NCI-H524 (cell line): ENCODE data around the gene C3.

Source experiments
- DNase-seq, 2 experiments: peaks; one replicate each; lab custom pipeline; 2025; lab: John Stamatoyannopoulos, UW

The C3 gene

GRCh38 chr19:6730941-6731670, 10.7 kb upstream of the C3 start:
- no peak for DNase-seq

DNA sequence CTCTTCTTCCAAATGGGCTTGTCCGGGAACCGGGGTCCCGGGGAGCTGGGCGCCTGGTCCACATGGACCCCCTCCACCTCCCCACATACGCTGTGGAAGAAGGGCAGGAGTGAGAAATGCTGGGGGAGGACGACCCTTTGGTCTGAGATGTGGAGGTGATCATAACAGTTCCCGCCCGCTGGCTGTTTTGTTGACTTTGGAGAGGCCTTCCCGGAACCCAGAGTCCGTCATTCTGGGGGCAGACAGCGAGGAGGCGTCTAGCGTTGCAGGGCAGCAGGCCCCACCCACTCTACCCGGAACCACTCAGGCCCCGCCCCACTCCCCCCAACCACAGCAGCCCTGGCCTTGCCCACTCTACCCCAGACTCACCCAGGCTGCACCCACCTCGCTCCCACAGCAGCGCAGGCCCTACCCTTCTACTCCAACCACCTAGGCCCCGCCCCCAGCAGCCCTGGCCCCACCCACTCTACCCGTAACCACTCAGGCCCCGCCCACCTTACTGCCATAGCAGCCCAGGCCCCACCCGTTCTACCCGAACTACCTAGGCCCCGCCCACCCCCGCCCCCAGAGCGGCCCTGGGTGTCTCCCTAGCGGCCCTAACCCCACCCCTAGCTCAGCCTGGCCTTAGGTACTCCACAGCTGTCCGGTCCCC, 9.8 kb upstream of the C3 start:
- DNase-seq = no peak

- no peak for DNase-seq
Measured at GRCh38 chr19:6729573-6730152, 9.2 kb upstream of the C3 start.

DNA sequence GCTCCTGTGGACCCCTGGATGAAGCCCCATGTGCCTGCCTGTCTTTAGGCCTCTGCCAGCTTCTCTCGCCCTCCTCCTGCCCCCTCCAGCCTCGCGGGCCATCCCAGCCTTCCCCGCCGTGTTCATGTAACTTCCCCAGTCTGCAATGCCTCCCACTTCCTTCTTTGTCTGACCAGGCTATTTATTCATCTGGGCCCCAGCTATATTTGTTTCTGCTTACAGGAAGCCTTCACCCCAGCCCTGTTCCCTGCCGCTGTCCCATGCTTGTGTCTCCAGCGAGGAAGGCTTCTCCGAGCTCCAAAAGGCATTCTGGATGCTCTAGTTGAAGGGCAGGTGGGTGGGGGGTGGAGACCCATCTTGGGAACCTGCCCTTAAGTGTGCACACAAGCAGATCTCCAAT, 7.9 kb upstream of the C3 start:
- no peak for DNase-seq

DNA sequence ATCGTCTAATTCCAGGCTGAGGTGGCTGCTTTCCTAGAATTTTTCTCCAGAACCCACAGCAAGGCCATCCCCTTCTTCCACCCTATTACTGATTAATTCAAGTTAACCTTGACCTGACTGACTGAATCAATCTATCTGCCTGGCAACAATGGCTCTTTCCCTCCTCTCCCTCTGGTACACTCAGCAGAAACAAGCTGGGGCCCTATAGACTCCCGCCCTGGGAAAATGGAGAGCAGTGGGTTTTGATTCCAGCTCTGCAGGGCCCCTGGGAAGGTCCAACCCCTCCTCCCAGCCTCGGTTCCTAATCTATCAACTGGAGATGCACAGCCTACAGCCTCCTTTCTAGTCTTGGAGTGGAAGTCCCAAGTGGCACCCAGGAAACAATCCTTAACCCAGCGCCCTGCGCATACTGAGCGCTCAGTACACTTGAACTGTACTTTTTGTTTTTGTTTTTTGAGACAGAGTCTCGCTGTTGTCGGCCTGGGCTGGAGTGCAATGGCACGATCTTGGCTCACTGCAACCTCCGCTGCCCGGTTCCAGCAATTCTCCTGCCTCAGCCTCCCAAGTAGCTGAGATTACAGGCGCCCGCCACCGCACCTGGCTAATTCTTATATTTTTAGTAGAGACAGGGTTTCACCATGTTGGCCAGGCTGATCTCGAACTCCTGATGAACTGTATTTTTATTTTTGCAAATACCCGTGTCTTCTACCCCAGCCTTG, 5.2 kb upstream of the C3 start:
- no peak for DNase-seq

GRCh38 chr19:6724631-6725492, 4.4 kb upstream of the C3 start:
- no peak for DNase-seq

DNA sequence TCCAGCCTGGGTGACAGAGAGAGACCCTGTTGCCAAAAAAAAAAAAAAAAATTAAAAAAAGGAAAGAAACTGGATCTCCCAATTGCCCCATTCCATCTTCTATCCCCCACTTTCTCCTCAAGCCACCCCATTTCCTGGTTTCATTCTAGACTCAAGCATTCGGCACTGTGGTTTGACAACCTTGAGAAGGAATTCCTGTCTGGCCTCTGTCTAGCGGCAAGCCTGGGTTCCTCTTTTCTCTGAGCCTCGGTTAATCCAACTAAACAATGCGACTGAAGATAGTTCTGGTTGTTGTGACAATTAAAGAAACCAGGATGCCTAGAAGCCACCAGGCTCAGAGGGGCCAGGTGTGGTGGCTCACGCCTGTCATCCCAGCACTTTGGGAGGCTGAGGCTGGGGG, 3.3 kb upstream of the C3 start:
- DNase-seq = no peak

DNA sequence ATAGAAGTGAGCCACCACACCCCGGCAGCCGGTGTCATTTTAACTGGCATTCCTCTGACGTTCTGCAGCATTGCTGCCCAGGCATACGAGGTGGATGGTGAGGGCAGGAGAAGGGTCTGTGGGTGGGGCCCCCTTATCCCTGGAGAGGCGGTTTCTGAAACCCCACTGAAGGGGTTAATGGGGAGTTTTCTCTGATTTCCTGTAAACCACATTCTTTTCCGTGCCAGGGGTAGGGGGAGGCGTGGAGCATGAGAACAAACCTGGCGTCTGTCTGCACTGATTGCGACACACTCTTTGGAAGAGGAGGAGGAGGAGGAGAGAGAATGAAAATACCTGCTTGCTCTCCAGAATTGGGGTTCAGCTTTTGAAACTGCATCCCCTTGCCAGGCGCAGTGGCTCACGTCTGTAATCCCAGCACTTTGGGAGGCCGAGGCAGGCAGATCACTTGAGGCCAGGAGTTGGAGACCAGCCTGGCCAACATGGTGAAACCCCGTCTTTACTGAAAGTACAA, 2.7 kb upstream of the C3 start:
- no peak for DNase-seq

DNA sequence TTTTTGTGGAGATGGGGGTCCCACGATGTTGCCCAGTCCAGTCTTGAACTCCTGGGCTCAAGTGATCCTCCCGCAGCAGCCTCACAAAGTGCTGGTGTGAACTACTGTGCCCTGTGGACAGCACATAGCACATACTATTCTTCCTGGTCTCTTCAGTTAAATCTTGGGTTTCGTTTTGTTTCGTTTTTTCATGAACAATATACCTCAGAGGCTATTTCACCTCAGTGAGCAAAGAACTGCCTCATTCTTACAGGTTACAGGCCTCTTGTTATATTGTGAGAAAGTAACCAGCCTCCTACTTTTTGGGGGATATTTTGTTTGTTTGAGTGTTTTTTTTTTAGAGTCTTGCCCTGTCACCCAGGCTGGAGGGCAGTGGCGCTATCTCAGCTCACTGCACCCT, 1.3 kb upstream of the C3 start:
- no peak for DNase-seq

DNA sequence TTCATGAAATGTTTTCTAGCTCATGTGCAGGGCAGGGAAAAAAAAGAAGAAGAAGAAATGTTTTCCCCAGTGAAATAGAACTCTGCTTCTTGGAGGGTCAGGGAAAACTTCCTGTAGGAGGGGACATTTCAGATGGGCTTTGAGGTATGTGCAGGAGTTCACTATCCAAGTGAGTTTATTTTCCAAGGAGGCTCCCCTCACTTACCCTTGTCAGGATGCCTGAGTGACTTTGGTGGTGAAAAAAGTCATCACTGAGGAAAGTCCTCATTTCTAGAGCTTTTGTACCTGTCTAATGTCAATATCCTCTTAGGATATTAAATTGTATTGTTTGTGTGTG, 656 bp upstream of the C3 start:
- DNase-seq = no peak

DNA sequence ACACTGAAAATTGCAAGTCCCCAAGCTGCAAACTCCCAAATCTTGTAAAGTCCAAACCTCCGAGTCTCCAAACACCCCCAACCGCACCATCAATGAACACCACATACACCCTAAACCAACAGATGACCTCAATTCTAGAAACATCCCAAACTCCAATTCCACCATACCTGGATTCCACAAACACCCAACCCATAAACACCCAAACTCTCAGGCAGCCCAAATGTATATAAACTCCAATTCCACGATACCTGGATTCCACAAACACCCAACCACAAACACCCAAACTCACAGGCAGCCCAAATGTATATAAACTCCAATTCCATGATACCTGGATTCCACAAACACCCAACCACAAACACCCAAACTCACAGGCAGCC, 470 bp downstream of the C3 start:
- no peak for DNase-seq

DNA sequence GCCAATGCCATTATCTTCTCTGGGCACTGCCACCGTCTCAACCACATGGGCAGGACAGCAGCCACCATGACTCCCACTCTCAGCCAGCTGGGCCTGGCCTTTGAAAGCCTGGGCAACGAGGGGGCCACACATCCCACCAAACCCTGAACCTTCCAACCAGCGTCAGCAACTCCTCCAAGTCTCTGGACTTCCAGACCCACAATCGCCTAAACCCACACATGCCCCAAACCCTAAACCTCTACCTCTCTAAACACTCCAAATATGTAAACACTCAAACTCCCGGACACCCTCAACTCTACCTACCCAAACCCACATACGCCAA, 949 bp downstream of the C3 start:
- no peak for DNase-seq

GRCh38 chr19:6718741-6719539, 1.5 kb downstream of the C3 start:
- DNase-seq = no peak

DNA sequence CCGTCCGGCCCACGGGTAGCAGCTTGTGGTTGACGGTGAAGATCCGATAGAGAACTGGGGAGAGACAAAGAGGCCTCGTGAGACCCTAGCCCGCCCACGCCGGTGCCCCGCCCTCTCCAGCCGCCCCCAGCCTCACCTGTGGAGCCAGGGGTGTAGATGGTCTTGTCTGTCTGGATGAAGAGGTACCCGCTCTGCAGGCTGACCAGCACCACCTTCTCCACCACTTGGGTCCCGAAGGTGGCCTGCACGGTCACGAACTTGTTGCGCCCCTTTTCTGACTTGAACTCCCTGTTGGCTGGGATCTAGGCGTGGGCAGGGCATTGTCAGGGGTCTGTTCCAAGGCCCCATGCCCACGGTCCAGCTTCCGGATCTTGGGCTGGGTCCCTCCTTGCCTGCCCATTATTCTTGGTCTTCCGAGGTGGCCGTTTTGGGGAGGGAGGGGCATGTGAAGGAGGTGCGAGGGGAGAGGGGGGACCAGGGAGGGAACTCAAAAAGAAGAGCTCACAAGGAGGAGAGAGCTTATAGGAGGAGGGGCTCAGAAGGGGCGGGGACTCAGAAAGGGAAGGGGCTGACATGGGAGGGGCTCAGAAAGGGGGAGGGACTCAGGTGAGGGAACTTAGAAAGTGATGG, 2.2 kb downstream of the C3 start:
- DNase-seq = no peak

DNA sequence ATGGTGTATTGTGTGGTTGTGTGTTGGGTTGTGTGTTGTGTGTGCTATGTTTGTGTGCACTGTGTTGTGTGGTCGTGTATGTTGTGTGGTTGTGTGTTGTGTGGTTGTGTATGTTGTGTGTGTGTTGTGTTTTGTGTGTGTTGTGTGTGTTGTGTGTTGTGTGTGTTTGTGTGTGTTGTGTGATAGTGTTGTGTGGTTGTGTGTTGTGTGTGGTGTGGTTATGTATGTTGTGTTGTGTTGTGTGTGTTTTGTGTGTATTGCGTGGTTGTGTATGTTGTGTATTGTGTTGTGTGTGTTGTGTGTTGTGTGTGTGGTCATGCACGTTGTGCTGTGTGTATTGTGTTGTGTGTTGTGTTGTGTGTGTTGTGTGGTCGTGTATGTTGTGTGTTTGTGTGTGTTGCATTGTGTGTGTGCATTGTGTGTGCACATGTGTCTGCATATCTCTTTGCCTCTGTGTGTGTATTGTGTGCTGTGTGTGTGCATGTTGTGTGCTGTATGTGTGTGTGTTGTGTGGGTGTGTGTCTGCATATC, 2.9 kb downstream of the C3 start:
- DNase-seq = no peak

DNA sequence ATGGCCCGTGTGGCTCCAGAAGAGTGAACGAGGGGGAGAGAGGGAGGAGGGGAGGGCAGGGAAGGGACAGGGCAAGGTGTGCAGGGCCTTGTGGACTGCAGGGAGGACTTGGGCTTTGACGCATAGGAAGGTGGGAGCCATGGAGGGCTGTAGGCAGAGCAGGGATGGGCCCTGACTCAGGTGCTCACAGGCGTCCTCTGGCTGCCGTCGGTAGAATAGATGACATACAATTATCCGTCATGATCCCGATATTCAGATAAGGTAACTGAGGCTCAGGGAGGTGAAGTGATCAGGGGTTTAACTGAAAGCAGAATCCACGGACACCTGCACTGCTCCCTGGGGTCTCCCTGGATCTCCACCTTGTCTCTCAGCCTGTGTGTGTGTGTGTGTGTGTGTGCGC, 3.4 kb downstream of the C3 start:
- no peak for DNase-seq

DNA sequence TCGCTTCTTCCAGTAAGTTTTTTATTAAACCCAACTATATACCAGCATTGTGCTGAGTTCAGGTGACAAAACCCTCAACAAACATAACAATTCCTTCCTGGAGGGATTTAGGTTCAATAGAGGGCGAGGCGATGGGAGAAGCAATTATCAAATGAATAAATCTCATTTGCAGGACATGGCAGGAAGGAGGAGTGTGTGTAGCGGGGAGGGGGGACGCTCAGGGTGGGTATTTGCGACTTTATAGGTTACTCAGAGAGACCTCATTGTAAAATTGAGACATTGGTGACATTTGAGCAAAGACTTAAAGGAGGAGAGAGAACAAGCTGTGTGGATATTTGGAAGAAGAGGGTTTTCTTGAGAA, 3.9 kb downstream of the C3 start:
- no peak for DNase-seq

DNA sequence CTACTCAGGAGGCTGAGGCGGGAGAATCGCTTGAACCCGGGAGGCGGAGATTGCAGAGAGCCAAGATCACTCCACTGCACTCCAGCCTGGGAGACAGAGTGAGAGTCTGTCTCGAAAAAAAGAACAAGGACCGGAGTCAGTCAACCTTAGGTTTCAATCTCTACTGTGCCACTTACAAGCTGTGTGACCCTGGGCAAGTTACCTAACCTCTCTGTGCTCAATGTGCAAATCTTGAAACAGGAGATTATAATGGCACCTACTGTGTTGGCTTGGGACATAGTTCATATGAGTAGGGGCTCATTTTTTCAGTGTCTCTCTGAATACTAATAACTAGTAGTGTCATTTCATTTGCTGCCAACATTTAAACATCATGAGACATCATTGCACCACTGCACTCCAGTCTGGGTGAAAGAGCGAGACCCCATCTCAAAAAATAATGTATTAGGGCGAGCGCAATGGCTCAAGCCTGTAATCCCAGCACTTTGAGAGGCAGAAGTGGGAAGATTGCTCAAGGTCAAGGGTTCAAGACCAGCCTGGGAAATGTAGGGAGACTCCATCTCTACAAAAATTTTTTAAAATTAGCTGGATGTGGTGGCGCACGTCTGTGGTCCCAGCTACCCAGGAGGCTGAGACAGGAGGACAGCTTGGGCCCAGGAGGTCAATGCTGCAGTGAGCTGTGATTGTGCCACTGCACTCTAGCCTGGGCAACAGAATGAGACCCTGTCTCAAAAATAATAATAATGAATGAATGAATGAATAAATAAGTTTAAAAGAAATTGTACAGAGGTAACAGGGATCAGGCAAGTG, 5.5 kb downstream of the C3 start:
- no peak for DNase-seq

GRCh38 chr19:6713773-6714692, 6.4 kb downstream of the C3 start:
- DNase-seq = no peak
